Midbrain (tissue), 1 donor: Measurements from ENCODE around the gene PHRF1.
A peak's percentile ranks its signal among the peaks of the same experiment; 100 is the strongest.

Experiments used
- DNase-seq: peaks from one replicate; lab custom pipeline; 2025; lab: John Stamatoyannopoulos, UW

Gene PHRF1

GRCh38 chr11:596374-596773, 20.1 kb downstream of the PHRF1 start:
- DNase-seq: no peak

GRCh38 chr11:597166-597725, 21.0 kb downstream of the PHRF1 start:
- no peak for DNase-seq

- no peak for DNase-seq
Observed at GRCh38 chr11:598005-598680, 21.9 kb downstream of the PHRF1 start.

GRCh38 chr11:601573-602245, 25.4 kb downstream of the PHRF1 start:
- DNase-seq: no peak

GRCh38 chr11:603154-603553, 26.9 kb downstream of the PHRF1 start:
- DNase-seq: no peak

GRCh38 chr11:605286-606129, 29.2 kb downstream of the PHRF1 start:
- DNase-seq: no peak

GRCh38 chr11:606245-606644, 30.0 kb downstream of the PHRF1 start:
- peak; percentile 18 for DNase-seq

- no peak for DNase-seq
Observed at GRCh38 chr11:607020-607780, 30.9 kb downstream of the PHRF1 start.

GRCh38 chr11:607971-608659, 31.8 kb downstream of the PHRF1 start:
- DNase-seq: no peak

- no peak for DNase-seq
Observed at GRCh38 chr11:608791-609251, 32.6 kb downstream of the PHRF1 start.

- DNase-seq: no peak
Observed at GRCh38 chr11:609341-609811, 33.1 kb downstream of the PHRF1 start.

- DNase-seq: no peak
Observed at GRCh38 chr11:610146-610801, 34.0 kb downstream of the PHRF1 start.

GRCh38 chr11:611001-611996, 35.0 kb downstream of the PHRF1 start:
- DNase-seq: no peak

- no peak for DNase-seq
Observed at GRCh38 chr11:612201-612960, 36.1 kb downstream of the PHRF1 start.

- DNase-seq: no peak
Observed at GRCh38 chr11:612961-613300, 36.7 kb downstream of the PHRF1 start.

GRCh38 chr11:613369-613968, 37.2 kb downstream of the PHRF1 start:
- no peak for DNase-seq

GRCh38 chr11:614021-614622, 37.9 kb downstream of the PHRF1 start:
- no peak for DNase-seq
